ENCODE results near the gene PRKAR1A.
"Not testable (repeated sequence)": the region's sequence is repeated elsewhere in the genome, so short reads cannot be mapped to it uniquely, and the experiment has no call there.

PRKAR1A gene

GRCh38 chr17:68576137-68576536, 63.9 kb downstream of the PRKAR1A start:
- DNase-seq (ENCODE audit: extremely low read depth in 1 of 2, low read depth in 1 of 2) = no peak

GRCh38 chr17:68576811-68577496, 64.7 kb downstream of the PRKAR1A start:
- DNase-seq (ENCODE audit: extremely low read depth in 1 of 2, low read depth in 1 of 2) = no peak

- no peak for DNase-seq (ENCODE audit: extremely low read depth in 1 of 2, low read depth in 1 of 2)
Observed at GRCh38 chr17:68577497-68577821, 65.2 kb downstream of the PRKAR1A start.

DNA sequence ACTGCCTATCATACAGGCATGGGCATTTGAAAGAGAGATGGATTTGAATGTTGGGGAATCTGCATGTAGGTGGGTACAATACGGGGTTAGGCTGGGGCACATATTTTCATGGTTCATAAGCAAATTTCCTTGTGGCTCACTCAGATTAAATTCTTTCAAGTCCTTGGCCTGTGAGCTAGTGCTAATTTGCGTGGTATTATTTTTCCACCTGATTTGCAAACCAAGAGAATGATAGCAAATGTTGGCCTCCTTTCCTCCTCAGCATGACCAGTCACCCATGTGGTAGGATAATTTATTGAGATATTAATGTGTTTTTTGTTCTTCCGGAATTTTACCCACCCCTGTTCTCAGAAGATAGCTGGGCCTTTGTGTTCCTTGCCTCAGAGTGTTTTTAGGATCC, 66.0 kb downstream of the PRKAR1A start:
- DNase-seq (ENCODE audit: extremely low read depth in 1 of 2, low read depth in 1 of 2) = no peak

GRCh38 chr17:68579194-68579927, 67.1 kb downstream of the PRKAR1A start:
- DNase-seq (ENCODE audit: extremely low read depth in 1 of 2, low read depth in 1 of 2) = no peak

DNA sequence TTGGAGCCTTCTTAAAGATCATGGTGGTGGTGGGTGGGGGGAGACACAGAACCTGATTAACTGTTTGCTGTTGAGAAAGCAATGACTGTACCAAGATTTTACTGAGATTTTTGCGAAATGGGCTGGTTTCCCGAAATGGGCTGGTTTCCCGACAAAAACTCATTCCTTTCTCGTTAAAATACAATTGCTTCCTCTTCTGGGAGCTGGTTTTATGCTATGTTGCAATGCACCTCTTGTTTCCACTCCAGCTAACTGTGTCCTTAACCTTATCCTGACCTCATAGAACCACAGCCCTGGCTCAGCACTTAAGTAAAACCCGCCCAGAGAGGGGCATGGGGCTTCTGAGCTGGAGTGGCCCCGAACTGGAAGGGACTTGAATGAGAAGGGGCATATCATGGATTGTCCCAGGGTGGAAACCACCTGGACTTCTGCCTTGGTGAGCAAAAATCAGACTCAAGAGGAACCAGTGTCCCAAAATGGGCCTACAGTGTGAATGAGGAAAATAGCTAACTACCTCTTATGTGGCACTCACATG, 68.1 kb downstream of the PRKAR1A start:
- DNase-seq (ENCODE audit: extremely low read depth in 1 of 2, low read depth in 1 of 2) = no peak

DNA sequence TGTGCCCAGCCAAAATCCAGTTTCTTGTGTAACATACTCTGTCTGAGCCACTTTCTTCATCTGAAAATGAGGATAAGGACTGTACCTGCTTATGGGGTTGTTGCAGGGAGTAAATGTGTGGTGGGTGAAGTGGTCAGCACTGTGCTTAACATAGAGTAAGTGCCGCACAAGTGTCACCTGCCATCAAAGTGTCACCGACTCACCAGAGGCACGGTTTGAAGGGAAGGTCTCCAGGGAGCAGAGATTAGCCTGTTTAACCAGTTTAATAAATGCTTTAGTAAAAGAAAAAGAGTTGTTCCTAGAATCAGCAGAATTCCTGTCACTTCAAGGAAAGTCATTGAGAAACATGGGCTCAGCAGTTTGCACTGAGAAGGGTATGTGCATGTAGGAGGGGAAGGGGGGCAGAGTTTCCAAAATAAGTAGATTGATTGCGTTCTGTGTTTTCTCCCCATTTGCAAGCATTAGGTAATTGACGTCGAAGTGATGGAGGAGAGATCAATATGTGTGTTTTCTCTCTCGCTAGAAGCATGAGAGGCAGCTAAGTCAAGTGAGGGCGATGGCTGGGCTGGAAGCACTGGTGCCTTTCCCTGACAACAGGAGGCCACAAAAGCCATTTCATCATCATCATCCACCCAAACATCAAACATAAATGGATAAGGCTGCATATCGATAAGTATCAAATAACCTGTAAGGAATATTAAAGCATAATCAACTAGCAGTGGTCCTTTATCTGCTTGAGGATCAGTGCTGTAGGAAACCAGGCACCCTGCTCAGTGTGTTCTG, 69.8 kb downstream of the PRKAR1A start:
- DNase-seq (ENCODE audit: extremely low read depth in 1 of 2, low read depth in 1 of 2) = no peak

DNA sequence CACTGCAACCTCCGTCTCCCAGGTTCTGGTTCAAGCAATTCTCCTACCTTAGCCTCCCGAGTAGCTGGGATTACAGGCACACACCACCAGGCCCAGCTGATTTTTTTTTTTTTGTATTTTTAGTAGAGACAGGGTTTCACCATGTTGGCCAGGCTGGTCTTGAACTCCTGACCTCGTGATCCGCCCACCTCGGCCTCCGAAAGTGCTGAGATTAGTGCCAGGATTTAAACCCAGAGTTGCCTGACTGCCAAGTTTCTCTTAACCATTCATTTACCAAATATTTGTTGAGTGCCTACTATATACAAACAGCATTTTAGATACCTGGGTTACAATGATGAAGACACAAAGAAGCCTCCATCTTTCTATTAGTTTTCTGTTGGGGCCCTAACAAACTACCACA, 70.6 kb downstream of the PRKAR1A start:
- not testable (repeated sequence) for DNase-seq (ENCODE audit: extremely low read depth in 1 of 2, low read depth in 1 of 2)

DNA sequence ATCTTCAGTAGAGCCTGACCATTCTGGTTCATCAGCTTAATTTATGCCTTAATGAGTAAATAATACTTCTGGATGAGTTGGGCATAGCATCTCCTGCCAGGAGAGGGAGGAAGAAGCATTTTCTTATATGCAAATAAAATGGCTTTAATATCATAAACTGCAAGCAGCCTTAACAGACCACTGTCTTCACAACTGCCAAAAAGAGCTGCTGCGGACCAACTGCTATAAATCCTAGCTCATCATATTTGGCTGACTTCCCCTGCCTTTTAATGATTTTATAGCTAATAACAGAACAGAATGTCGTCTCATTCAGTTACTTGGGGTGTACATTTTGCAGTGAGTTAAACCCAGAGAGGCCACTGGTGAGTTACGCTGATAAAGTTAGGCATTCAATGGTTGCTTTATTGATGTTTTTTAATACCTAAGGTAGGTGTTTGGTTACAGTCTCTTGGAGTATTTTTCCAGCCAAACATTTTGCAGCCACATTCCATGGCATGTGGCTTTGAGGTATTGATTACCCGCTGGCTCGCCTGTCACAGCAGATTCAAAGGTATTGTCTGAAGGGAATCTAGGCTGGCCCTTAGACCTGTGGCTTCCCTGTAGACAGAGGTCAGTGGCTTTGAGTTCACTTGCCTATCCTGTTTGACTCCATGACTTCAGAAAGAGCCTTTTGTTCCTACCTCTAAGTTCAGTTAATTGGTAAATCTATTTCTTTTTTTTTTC, 72.5 kb downstream of the PRKAR1A start:
- DNase-seq (ENCODE audit: extremely low read depth in 1 of 2, low read depth in 1 of 2) = no peak

DNA sequence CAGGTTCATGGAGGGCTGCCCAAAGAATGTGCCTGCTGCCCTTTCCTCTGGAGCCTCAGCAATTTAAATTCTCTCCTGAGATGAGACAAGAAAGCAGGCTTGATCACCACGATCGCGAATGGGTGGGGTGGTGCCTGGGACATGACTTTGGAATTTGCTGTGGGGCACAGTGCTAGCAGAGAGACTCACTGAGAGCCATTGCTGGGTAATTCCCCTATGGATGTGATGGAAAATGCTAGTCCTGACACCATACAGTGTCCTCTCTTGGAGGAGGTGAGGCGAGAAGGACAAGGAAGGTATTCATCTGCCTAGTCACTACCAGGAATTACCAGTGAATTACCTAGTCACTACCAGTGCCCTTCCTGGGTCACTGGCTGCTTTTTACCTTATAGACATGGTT, 73.4 kb downstream of the PRKAR1A start:
- no peak for DNase-seq (ENCODE audit: extremely low read depth in 1 of 2, low read depth in 1 of 2)

DNA sequence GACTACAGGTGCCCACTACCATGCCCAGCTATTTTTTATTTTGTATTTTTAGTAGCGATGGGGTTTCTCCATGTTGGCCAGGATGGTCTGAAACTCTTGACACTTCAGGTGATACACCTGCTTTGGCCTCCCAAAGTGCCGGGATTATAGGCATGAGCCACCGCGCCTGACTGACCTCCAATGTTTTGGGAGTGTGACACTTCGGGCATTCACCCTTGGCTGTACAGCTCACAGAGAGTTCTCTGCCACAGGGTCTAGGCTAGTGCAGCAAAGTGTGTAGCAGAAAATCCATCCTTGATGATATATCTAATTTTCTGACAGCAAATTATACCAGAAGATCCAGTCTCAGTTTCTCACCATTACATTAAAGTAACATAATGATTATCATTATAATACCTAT, 74.8 kb downstream of the PRKAR1A start:
- DNase-seq (ENCODE audit: extremely low read depth in 1 of 2, low read depth in 1 of 2) = no peak

DNA sequence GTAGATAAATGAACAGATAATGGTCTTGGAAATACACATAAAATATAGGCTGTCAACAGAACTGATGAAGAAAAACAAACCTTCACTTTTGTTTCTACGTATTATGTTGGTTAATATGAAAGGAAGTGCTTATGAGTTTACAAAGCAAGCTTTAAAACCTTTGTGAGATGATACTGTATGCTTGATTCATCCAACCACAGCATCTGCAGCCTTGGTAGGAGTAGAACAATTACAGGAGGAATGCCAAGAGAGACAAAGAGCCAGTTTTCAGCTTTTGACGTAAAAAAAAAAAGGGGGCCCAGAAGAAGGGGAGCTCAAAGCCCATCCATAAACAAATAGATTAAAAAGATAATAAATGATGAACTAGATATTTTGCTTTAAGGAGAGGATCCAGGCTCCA, 75.6 kb downstream of the PRKAR1A start:
- DNase-seq (ENCODE audit: extremely low read depth in 1 of 2, low read depth in 1 of 2) = no peak

DNA sequence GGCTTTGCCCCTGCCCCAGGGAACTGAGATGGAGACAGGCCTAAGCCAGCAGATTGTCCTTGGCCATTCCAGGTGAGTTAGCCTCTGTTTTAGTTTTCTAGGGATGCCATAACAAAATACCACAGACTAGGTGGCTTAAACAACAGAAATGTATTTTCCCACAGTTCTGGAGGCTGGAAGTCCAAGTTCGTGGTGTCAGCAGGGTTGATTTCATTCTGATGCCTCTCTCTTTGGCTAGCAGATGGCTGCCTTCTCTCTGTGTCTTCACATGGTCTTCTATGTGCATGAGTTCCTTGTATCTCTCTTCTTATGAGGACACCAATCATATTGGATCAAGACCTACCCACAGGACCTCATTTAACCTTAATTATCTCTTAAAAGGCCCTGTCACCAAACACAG, 76.1 kb downstream of the PRKAR1A start:
- DNase-seq (ENCODE audit: extremely low read depth in 1 of 2, low read depth in 1 of 2) = no peak

- no peak for DNase-seq (ENCODE audit: extremely low read depth in 1 of 2, low read depth in 1 of 2)
Observed at GRCh38 chr17:68589086-68589485, 76.9 kb downstream of the PRKAR1A start.

DNA sequence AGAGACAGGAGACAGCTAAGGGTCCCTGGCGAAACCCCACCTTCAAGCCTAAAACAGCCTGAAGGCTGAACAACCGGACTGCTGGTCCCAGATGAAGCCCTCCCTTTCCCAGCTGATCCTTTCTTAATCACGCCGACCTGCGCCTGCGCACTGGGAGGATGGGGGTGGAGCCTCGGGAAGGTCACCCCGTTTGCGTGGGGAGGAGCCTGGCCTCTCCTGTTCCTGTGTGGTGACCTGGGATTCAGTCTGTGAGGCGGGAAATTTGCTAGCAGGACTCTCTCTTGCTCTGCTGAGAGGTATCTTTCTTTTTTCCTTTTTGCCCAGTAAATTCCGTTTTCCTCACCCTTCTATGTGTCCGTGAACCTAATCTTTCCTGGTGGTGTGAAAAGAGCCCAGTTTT, 79.4 kb downstream of the PRKAR1A start:
- DNase-seq (ENCODE audit: extremely low read depth in 1 of 2, low read depth in 1 of 2) = no peak

GRCh38 chr17:68592009-68592408, 79.8 kb downstream of the PRKAR1A start:
- DNase-seq (ENCODE audit: extremely low read depth in 1 of 2, low read depth in 1 of 2) = no peak

GRCh38 chr17:68592682-68593641, 80.7 kb downstream of the PRKAR1A start:
- DNase-seq (ENCODE audit: extremely low read depth in 1 of 2, low read depth in 1 of 2) = no peak

GRCh38 chr17:68594552-68594951, 82.3 kb downstream of the PRKAR1A start:
- no peak for DNase-seq (ENCODE audit: extremely low read depth in 1 of 2, low read depth in 1 of 2)

DNA sequence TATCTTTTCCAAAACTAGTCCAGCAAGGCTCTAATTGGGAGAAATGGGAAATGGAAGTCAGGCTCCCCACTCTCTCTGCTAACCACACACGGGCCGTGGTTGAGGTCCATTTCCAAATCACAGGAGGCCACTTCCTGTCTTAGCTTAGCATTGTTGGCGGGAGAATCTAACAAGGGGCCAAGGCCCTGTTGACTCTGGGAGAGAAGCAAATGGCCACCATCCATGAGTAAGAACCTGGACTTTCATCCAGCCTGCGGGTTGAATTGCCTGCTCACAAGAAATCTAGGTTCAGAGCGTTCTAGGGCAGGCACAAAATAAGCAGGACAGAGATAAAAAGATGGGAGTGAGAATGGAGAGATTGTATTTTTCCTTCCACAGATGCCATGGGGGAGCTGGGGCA, 83.3 kb downstream of the PRKAR1A start:
- DNase-seq (ENCODE audit: extremely low read depth in 1 of 2, low read depth in 1 of 2) = no peak

GRCh38 chr17:68595986-68596385, 83.8 kb downstream of the PRKAR1A start:
- DNase-seq (ENCODE audit: extremely low read depth in 1 of 2, low read depth in 1 of 2) = no peak
